HG02571 (cell line): ENCODE measurements around the gene GNE.

Experiments
- ATAC-seq: cut with Tn5 transposase; IDR thresholded peaks from one replicate; pipeline ENCODE4 v1.9.1; 2021; ENCODE audit warnings: mild to moderate bottlenecking, moderate library complexity; ENCODE audit not compliant: unreplicated experiment

Gene GNE

DNA sequence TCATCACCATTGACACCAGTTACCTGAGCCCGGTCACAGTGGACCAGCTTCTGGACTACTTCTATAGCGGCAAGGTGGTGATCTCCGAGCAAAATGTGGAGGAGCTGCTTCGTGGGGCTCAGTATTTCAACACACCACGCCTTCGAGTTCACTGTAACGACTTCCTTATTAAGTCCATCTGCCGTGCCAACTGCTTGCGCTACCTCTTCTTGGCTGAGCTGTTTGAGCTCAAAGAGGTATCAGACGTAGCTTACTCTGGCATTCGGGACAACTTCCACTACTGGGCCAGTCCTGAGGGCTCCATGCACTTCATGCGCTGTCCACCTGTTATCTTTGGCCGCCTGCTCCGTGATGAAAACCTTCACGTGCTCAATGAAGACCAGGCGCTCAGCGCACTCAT, 88.5 kb downstream of the GNE start:
- ATAC-seq, result no peak

DNA sequence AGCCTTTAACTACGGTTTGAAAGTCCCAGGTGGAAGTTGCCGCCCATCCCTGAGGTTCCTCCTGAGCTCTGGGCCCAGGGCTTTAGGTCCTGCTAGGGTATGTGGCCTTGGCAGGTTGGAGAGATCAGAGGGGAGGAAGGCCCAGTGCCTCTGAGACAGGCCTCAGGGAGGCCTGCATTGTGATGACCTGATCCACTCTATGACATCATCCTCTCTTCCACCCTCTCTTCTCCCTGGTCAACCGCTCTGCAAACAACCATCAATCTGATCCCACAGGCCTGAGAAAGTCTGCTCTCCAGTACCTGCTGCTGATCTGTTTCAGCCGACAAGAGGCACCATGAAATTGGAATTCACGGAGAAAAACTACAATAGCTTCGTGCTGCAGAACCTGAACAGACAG, 89.1 kb downstream of the GNE start, which contains the start of gene CCIN:
Gene CCIN (plus strand): TSS at position 223 of the 400 bp plus-strand sequence. CDS start 115 bp downstream, at position 338.
- no peak for ATAC-seq

DNA sequence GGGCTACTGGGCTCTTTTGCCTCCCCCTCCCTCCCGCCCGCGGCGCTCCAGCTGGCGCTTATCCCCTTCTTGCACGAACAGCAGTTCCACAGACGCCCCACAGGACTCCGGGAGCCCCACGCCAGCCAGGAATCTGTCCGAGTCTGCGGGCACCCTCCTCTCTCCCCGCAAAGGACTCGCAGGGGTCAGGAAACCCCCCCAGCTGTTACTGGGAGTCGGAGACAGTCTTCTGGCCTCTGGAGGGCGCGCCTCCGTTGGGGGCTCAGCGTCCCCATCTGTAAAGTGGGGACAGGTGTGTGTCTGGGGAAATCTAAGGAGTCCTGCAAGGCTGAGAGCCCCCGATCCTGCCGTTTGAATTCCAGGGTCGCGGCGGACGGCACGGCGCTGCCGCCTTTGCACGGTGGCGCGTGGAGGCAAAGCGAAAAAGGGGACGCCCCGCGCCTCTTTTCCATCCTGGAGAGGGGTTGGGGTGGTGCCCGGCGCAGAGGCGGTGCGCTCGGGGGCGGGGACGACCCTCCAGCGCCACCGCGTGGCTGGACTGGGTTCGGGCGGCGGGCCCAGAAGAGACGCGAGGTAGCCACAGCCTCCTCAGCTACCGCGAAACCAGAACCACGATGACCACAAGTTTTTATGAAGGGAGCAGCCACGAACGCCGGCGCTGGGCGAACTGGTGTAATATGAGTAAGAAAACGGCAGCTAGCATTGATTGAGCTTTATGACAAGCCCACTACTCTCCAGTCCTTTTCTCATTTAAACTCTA, 91.9 kb downstream of the GNE start:
- ATAC-seq, result peak; percentile 87

DNA sequence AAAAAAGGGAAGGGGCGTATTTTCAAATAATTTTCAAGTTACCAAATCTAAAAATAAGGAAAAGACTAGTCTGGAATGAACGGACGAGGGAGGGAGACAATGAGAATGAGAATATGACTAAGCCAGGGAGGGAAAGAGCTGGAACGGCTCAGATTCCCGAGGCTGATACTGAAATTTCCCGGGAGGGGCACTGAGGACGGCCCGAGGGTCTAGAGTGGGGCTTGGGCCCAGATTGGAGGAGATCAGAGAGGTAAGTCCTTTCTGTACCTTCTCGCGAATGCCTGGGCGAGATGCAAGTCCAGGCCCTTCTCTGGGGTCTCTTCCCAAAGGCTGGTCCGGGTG, 92.5 kb downstream of the GNE start:
- no peak for ATAC-seq

DNA sequence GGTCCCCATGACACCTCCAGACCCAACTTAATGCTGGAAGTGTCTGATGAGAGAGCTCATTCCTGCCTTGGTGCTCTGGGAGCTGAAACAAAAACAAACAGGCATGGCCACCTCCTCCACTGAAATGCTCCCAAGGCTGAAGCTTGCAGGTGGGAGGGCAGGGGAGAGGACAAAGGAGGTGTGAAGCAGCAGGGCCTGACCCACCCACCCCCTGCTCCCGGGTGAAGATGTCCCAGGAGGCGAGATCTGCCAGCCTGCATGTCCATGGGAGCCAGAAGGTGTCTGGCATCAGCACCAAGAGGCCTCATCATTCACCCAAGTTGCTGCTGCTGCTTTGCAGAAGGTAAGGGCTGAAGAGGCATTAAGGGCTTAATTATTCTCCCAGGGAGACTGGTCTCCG, 93.3 kb downstream of the GNE start:
- ATAC-seq, result no peak
